Measurements from ENCODE around the gene ZNF157. TPM values are rescaled to one million over a fixed set of nuclear protein-coding genes. Genes with fewer than 3 reads are reported as not detected.
"Not testable (repeated sequence)": the region's sequence is repeated elsewhere in the genome, so short reads cannot be mapped to it uniquely, and the experiment has no call there.

The ZNF157 gene
- total RNA-seq, result not detected
- long read RNA-seq, result 0 reads

- no peak for ATAC-seq (ENCODE audit: poor library complexity)
- intact Hi-C loops (cut with DNase I), result no loop called here
Observed at GRCh38 chrX:47370278-47370677, at the start of gene ZNF157. TSS of gene ZNF157 (plus strand) at chrX:47370578. CDS start at chrX:47370669, 91 bp downstream.

GRCh38 chrX:47321386-47321785 is 49.0 kb upstream of the ZNF157 start:
- peak; percentile 46 for ATAC-seq (ENCODE audit: poor library complexity)
- peak; percentile 52 for DNase-seq
- intact Hi-C loops (cut with DNase I), result no loop called here

More at GRCh38 chrX:47370278-47370677, at the start of gene ZNF157:
- no peak for DNase-seq

GRCh38 chrX:47321823-47322371 is 48.5 kb upstream of the ZNF157 start:
- no peak for ATAC-seq (ENCODE audit: poor library complexity)
- no peak for DNase-seq
- intact Hi-C loops (cut with DNase I), result no loop called here

- intact Hi-C loops (cut with DNase I), result no loop called here
- DNase-seq, result no peak
- ATAC-seq (ENCODE audit: poor library complexity), result no peak
Observed at GRCh38 chrX:47327902-47328301, 42.5 kb upstream of the ZNF157 start.

GRCh38 chrX:47332729-47333128 is 37.6 kb upstream of the ZNF157 start:
- intact Hi-C loops (cut with DNase I); ATAC-seq (ENCODE audit: poor library complexity); DNase-seq: not testable (repeated sequence)

- ATAC-seq (ENCODE audit: poor library complexity) (no peak), DNase-seq (no peak)
- intact Hi-C loops (cut with DNase I), result no loop called here
Observed at GRCh38 chrX:47351706-47352105, 18.7 kb upstream of the ZNF157 start.

- no peak for DNase-seq
- intact Hi-C loops (cut with DNase I), result no loop called here
- ATAC-seq (ENCODE audit: poor library complexity), result no peak
Observed at GRCh38 chrX:47358387-47359065, 11.9 kb upstream of the ZNF157 start.

- ATAC-seq (ENCODE audit: poor library complexity), result no peak
- intact Hi-C loops (cut with DNase I), result no loop called here
- DNase-seq, result no peak
Observed at GRCh38 chrX:47360423-47361179, 9.8 kb upstream of the ZNF157 start.

GRCh38 chrX:47361538-47362511 is 8.6 kb upstream of the ZNF157 start:
- peak; percentile 93 for ATAC-seq (ENCODE audit: poor library complexity)
- intact Hi-C loops (cut with DNase I), result no loop called here
- DNase-seq, result peak; percentile 81

- ATAC-seq (ENCODE audit: poor library complexity) (peak; percentile 84), DNase-seq (peak; percentile 71)
- intact Hi-C loops (cut with DNase I), result no loop called here
Observed at GRCh38 chrX:47366041-47366722, 4.2 kb upstream of the ZNF157 start.

GRCh38 chrX:47373198-47373597 is 2.8 kb downstream of the ZNF157 start:
- DNase-seq (no peak), ATAC-seq (ENCODE audit: poor library complexity) (no peak)
- intact Hi-C loops (cut with DNase I), result no loop called here

- DNase-seq (peak; percentile 41), ATAC-seq (ENCODE audit: poor library complexity) (no peak)
- intact Hi-C loops (cut with DNase I), result loop anchor here (10.0 kb wide), 2 partner anchors 145 to 185 kb away; partner anchors contain the start of gene UBA1
Observed at GRCh38 chrX:47380268-47380667, 9.9 kb downstream of the ZNF157 start.

- ATAC-seq (ENCODE audit: poor library complexity); DNase-seq: not testable (repeated sequence)
- intact Hi-C loops (cut with DNase I), result loop anchor here (10.0 kb wide), 2 partner anchors 144 to 186 kb away; partner anchors contain the start of gene UBA1
Observed at GRCh38 chrX:47380837-47381236, 10.5 kb downstream of the ZNF157 start.

GRCh38 chrX:47384502-47384901 is 14.1 kb downstream of the ZNF157 start:
- intact Hi-C loops (cut with DNase I), result loop anchor here (10.0 kb wide), 2 partner anchors 140 to 190 kb away; partner anchors contain the start of gene UBA1
- DNase-seq (no peak), ATAC-seq (ENCODE audit: poor library complexity) (peak; percentile 66)

- DNase-seq, result no peak
- intact Hi-C loops (cut with DNase I), result no loop called here
- ATAC-seq (ENCODE audit: poor library complexity), result no peak
Observed at GRCh38 chrX:47390780-47391179, 20.4 kb downstream of the ZNF157 start.

- DNase-seq (no peak), ATAC-seq (ENCODE audit: poor library complexity) (no peak)
- intact Hi-C loops (cut with DNase I), result no loop called here
Observed at GRCh38 chrX:47413179-47413594, 42.8 kb downstream of the ZNF157 start.

- no peak for ATAC-seq (ENCODE audit: poor library complexity)
Observed at GRCh38 chrX:47420265-47420664, 49.9 kb downstream of the ZNF157 start.

GRCh38 chrX:47420962-47421361 is 50.6 kb downstream of the ZNF157 start:
- intact Hi-C loops (cut with DNase I), result no loop called here
- ATAC-seq (ENCODE audit: poor library complexity) (no peak), DNase-seq (no peak)

More at GRCh38 chrX:47420265-47420664, 49.9 kb downstream of the ZNF157 start:
- intact Hi-C loops (cut with DNase I), result no loop called here
- no peak for DNase-seq

Measured in Right ventricle myocardium superior (tissue), 1 donor.